GM12872 (cell line): ENCODE data around the gene SSPN.

Experiments used
- TF ChIP-seq, protein P1 (sequence below): IDR thresholded peaks from 3 replicates; pipeline ENCODE4 v1.5.1; 2011; ENCODE audit warnings: low read depth, mild to moderate bottlenecking, low read length, moderate library complexity; ENCODE audit not compliant: insufficient read depth

Gene SSPN

DNA sequence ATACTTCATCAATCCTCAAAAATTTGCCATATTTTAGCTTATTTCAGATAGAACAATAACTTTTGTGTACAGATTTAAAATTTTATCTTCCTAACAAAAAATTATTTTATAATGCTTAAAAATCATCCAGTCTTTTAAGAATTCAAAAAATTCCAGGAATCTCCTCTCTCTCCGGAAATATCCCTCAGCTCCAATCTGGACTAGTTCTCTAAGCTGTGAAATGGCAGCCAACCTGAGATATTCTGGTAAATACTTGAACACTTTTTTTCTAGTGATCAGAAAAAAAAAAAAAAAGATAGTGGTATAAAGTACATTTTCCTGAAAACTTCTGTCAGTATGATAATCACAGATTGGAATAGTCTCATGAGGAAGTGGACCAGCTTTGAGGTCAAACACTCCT is 57.6 kb downstream of the SSPN start:
- TF ChIP-seq, protein P1, sequence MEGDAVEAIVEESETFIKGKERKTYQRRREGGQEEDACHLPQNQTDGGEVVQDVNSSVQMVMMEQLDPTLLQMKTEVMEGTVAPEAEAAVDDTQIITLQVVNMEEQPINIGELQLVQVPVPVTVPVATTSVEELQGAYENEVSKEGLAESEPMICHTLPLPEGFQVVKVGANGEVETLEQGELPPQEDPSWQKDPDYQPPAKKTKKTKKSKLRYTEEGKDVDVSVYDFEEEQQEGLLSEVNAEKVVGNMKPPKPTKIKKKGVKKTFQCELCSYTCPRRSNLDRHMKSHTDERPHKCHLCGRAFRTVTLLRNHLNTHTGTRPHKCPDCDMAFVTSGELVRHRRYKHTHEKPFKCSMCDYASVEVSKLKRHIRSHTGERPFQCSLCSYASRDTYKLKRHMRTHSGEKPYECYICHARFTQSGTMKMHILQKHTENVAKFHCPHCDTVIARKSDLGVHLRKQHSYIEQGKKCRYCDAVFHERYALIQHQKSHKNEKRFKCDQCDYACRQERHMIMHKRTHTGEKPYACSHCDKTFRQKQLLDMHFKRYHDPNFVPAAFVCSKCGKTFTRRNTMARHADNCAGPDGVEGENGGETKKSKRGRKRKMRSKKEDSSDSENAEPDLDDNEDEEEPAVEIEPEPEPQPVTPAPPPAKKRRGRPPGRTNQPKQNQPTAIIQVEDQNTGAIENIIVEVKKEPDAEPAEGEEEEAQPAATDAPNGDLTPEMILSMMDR: no peak

DNA sequence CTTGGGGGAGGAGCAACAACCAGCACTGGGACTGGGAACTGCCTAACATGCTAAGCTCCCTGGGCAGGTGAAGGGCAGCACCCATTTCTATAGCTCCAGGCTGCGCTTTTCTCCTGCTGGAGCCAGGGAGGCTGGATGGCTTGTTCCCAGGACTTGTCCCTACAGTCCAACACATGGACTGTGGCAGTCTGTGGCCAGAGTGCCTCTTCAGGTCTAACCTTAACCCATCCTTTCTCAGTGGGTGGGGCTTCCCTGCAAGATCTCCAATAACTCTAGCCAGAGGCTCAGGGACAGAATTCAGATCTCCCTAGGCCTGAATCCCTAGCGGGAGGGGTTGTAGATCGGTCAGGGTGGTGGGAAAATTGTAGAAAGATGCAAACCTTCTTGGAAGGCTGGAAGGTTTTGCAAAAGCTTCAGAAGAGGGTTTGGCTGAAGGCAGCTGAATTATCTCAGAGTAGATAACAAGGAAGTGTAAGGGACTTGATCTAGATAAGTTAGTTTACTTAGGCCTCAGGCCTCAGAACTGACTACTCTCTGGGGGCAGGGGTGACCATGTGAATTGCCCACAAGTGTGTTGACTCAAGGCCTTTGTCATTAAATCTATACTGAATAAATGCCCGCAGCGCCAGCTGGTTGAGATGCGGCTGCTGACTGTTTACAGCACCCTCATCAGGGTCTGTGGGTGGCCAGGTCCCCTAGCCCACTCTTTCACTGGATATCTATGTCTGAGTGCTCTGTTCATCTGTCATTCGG is 60.7 kb downstream of the SSPN start:
- TF ChIP-seq, protein P1: no peak

DNA sequence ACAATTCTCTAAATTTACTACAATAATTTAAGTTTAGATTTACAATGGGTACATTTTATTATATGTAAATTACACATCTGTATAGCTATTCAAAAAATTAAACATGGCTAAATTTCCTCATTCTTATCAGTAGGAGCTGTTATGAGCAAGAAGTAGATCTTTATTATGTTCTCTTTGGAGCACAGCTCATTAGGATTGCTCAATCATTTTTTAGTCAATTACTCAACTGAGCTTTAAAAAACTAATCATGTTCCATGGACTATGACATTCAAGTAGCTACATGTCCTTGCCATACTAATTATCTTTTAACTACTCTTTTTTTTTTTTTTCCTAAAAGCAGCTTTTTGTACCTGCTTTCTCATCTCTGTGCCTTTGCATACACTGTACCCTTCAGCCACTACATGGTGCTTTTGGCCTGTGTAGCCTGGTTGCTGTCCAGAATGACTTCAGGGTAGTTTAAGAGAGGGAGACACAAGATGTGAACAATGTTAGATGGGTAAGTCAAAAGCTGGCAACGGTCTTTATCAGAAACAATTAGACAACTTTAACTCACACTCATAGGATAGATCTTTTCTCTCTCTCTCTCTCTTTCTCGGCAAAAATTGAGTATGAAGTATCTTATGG is 69.0 kb downstream of the SSPN start:
- TF ChIP-seq, protein P1: no peak

DNA sequence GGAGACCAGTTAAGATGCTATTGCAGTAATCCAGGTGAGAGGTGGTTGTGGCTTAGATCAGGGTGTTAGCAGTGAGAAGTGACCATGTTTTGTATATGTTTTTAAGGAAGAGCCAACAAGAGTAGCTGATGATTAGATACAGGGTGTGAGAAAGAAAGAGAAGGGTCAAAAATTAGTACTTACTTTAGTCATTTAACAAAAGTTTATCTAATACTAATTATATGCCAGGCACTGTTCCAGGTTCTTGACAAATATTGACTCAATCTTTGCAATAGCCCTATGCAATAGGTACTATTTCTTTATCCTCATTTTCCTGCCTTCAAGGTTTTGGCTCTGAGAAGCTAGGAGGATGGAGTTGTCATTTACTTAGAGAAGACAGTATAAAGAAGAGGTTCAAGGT is 70.2 kb downstream of the SSPN start:
- TF ChIP-seq, protein P1: no peak

DNA sequence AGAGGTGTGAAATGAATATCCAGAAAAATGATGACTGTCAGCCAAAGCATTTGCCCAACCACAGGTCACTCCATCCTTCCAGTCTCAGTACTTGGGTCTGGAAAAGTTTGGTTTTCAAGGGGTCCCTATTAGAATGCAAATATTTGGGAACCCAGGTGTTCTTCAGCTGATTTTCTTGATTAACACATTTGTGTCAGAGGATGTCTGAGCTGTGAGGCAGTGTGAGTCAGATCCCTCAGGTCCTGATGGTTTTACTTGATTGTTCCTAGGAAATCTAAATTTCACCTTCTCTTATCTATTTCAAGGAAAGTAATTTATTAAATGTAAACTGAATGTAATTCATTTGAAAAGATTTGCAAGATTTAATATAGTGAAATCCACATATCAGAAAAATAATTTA is 71.5 kb downstream of the SSPN start:
- TF ChIP-seq, protein P1: no peak

DNA sequence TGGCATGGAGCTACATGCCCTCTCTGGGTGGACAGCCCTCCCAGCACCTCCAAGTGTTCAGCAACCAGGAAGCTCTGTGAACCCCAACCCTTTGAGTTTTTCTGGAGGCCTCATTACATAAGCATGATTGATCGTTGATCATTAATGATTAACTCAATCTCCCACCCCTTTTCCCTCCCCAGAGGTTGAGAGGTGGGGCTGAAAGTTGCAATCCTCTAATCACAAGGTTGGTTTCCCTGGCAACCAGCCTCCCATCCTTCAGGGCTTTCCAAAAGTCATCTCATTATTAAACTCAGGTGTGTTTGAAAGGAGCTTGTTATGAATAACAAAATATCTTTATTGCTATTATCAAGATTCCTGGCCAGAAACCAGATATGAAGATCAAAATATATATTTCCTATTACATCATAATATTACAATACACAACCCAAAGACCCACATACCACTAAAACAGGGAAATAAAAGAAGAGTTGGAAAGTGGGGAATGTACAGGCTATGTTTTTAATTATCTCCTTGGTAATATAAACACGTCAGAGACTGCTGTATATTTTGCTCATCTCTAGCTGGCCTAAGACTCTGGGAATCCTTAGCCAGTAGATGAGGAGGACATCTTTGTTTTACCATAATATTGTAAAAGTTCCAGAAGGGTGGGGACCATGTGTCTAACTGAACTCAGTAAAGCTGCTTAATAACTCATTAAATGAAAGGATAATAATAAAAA is 73.6 kb downstream of the SSPN start:
- TF ChIP-seq, protein P1: no peak

DNA sequence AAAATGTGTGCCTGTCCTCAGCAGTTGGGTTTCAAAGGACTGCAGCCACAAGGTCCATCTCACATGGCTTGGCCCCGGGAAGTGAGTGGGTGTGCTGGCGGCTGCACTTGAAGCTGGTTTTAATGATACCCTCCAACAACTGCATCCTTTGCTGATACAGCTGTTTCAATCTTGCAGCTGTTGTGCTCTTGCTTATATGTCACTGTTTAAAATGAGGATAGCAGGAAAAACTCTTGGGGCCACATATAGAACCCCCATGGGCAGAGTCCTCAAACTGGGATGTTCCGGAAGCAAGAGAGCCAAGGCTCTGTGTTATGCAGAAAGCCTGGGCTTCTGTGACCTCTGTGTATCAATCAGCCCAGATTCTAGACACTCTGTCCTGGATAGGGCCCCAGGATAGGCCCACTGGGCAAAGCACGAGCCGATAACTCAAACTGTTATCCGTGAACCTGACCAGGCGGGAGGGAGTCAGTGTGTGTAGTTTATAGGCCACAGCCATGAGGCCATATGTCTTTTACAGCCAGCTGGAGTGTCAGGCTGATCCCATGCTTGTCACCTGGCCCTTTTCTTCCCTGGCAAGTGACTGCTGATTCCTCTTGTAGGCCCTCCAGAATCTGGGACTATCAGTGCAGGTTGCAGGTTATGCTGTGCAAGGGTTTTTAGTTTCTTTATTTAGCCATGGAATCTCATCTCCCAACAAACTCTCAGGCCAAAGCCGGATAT is 74.3 kb downstream of the SSPN start:
- TF ChIP-seq, protein P1: no peak
